HG02943 (cell line): ENCODE measurements around the gene PARD3B.
A peak's percentile ranks its signal among the peaks of the same experiment; 100 is the strongest.

ENCODE experiments used
- ATAC-seq: cut with Tn5 transposase; IDR thresholded peaks from one replicate; pipeline ENCODE4 v1.9.1; 2021; ENCODE audit warnings: mild to moderate bottlenecking, low read depth, moderate library complexity; ENCODE audit not compliant: unreplicated experiment

PARD3B gene

GRCh38 chr2:205280596-205281236, 735.4 kb downstream of the PARD3B start:
- ATAC-seq = no peak

GRCh38 chr2:205283736-205284270, 738.5 kb downstream of the PARD3B start:
- no peak for ATAC-seq

GRCh38 chr2:205284334-205284733, 739.1 kb downstream of the PARD3B start:
- no peak for ATAC-seq

GRCh38 chr2:205287316-205287715, 742.0 kb downstream of the PARD3B start:
- ATAC-seq = no peak

GRCh38 chr2:205288686-205289085, 743.4 kb downstream of the PARD3B start:
- ATAC-seq = no peak

GRCh38 chr2:205290299-205290698, 745.0 kb downstream of the PARD3B start:
- no peak for ATAC-seq

- ATAC-seq = no peak
Measured at GRCh38 chr2:205292665-205293295, 747.5 kb downstream of the PARD3B start.

GRCh38 chr2:205293559-205293958, 748.3 kb downstream of the PARD3B start:
- no peak for ATAC-seq

GRCh38 chr2:205296959-205297358, 751.7 kb downstream of the PARD3B start:
- ATAC-seq = no peak

- no peak for ATAC-seq
Measured at GRCh38 chr2:205297368-205297767, 752.1 kb downstream of the PARD3B start.

- ATAC-seq = no peak
Measured at GRCh38 chr2:205297846-205298245, 752.6 kb downstream of the PARD3B start.

GRCh38 chr2:205311201-205311600, 765.9 kb downstream of the PARD3B start:
- ATAC-seq = no peak

- no peak for ATAC-seq
Measured at GRCh38 chr2:205321231-205321630, 776.0 kb downstream of the PARD3B start.

- ATAC-seq = no peak
Measured at GRCh38 chr2:205323929-205324328, 778.7 kb downstream of the PARD3B start.

GRCh38 chr2:205324355-205324754, 779.1 kb downstream of the PARD3B start:
- peak; percentile 64 for ATAC-seq

- no peak for ATAC-seq
Measured at GRCh38 chr2:205333351-205333750, 788.1 kb downstream of the PARD3B start.

GRCh38 chr2:205337274-205337673, 792.0 kb downstream of the PARD3B start:
- ATAC-seq = no peak

GRCh38 chr2:205338156-205338555, 792.9 kb downstream of the PARD3B start:
- ATAC-seq = no peak

- ATAC-seq = no peak
Measured at GRCh38 chr2:205343103-205343502, 797.8 kb downstream of the PARD3B start.

GRCh38 chr2:205346649-205347048, 801.4 kb downstream of the PARD3B start:
- no peak for ATAC-seq

- no peak for ATAC-seq
Measured at GRCh38 chr2:205347899-205348298, 802.6 kb downstream of the PARD3B start.

GRCh38 chr2:205352094-205352493, 806.8 kb downstream of the PARD3B start:
- ATAC-seq = no peak
